ENCODE results near the gene HSPBAP1. TPM values are rescaled to one million over a fixed set of nuclear protein-coding genes. Genes with fewer than 3 reads are reported as not detected.

Gene HSPBAP1
- total RNA-seq, 1 experiment from 2014 or later: 9.8 TPM

DNA sequence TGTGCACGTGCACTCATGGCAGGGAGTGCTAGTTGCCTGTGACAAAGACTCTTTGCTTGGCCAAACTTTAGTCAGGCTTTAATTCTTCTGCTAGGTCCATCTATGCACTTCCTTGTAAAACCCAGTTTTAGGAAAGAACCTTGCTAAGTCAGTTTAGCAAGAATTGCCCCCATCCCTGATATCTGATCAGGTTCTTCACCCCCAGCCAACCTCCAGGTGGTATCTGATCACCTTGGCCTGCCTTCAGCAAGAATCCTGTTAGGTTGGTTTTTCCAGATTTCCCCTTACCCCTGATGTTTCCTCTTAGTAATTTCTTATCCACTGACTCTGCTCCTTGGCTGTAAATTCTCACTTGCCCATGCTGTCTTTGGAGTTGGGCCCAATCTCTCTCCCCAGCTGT is 8.4 kb downstream of the HSPBAP1 start:
- TF ChIP-seq, protein P1, sequence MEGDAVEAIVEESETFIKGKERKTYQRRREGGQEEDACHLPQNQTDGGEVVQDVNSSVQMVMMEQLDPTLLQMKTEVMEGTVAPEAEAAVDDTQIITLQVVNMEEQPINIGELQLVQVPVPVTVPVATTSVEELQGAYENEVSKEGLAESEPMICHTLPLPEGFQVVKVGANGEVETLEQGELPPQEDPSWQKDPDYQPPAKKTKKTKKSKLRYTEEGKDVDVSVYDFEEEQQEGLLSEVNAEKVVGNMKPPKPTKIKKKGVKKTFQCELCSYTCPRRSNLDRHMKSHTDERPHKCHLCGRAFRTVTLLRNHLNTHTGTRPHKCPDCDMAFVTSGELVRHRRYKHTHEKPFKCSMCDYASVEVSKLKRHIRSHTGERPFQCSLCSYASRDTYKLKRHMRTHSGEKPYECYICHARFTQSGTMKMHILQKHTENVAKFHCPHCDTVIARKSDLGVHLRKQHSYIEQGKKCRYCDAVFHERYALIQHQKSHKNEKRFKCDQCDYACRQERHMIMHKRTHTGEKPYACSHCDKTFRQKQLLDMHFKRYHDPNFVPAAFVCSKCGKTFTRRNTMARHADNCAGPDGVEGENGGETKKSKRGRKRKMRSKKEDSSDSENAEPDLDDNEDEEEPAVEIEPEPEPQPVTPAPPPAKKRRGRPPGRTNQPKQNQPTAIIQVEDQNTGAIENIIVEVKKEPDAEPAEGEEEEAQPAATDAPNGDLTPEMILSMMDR (conservative IDR thresholded peaks at IDR 0.05): no peak
- Histone ChIP-seq H3K23ac (ENCODE audit: insufficient read length, low read depth, low read length) (no peak overlapping the region), H3K4me2 (ENCODE audit: insufficient read depth, insufficient read length, low read length) (no peak overlapping the region), H3K23me2 (ENCODE audit: insufficient read length, low read depth, low read length, poor library complexity, severe bottlenecking) (no peaks in the 10 kb centered on the region), H4K20me1 (ENCODE audit: control insufficient read depth, insufficient read depth, insufficient read length) (no peaks in the 10 kb centered on the region), H2BK12ac (ENCODE audit: insufficient read length, low read depth, low read length) (no peak overlapping the region), H3K4ac (ENCODE audit: low read depth, low read length) (no peak overlapping the region), H2BK15ac (ENCODE audit: low read depth, low read length) (no peak overlapping the region), H2AK5ac (ENCODE audit: insufficient read length, low read length) (no peak overlapping the region), H3K79me2 (ENCODE audit: insufficient read depth, low read length) (no peaks in the 10 kb centered on the region), H2BK5ac (ENCODE audit: insufficient read length, low read length) (no peak overlapping the region), H4K91ac (ENCODE audit: insufficient read length, low read depth, low read length) (no peak overlapping the region), H3K9ac (ENCODE audit: extremely low read depth, insufficient read length, low read length) (no peak overlapping the region), H3K27ac (ENCODE audit: insufficient read length, low read depth, low read length) (no peak overlapping the region), H3K18ac (ENCODE audit: insufficient read length, low read depth, low read length) (no peak overlapping the region), H3K56ac (ENCODE audit: insufficient read length, low read depth, low read length) (no peak overlapping the region), H3K14ac (ENCODE audit: insufficient read depth, low read length) (no peak overlapping the region), H3K27me3 (ENCODE audit: insufficient read depth, low read length) (no peaks in the 10 kb centered on the region), H2BK20ac (ENCODE audit: low read depth, low read length, poor library complexity, severe bottlenecking) (no peak overlapping the region), H2AFZ (ENCODE audit: low read length) (no peak overlapping the region), H4K8ac (replicated peaks; ENCODE audit: insufficient read length, low read depth, low read length) (no peak overlapping the region), H3T11ph (ENCODE audit: low read length) (no peak overlapping the region), H2BK120ac (ENCODE audit: low read depth, low read length, poor library complexity, severe bottlenecking) (no peak overlapping the region), H3K9me3 (ENCODE audit: control insufficient read depth, low read depth, low read length) (no peaks in the 10 kb centered on the region), H3K4me1 (ENCODE audit: insufficient read depth, low read length) (no peaks in the 10 kb centered on the region), H3K79me1 (ENCODE audit: insufficient read depth, low read depth, low read length, poor library complexity, severe bottlenecking) (no peaks in the 10 kb centered on the region), H4K5ac (ENCODE audit: insufficient read length, low read depth, low read length) (no peak overlapping the region)
- no peaks in the 10 kb centered on the region for H3K27me3 Mint-ChIP-seq (ENCODE audit: low read depth)
- DNase-seq: no peak
- WGBS (ENCODE audit: extremely low coverage, insufficient read length, low lambda C conversion rate): no CpG with 5 or more reads among the region's 1 CpG
- H3K9me3 Mint-ChIP-seq: peaks cover 7 to 8% of the 10 kb centered on the region in 2 experiments
- H3K4me3 Mint-ChIP-seq: no peak overlapping the region
- 0 out of 4 replicates have a peak, but pooled peaks cover 0 to 2% of the 10 kb centered on the region in 2 experiments for H3K4me1 Mint-ChIP-seq
- H3K36me3 Mint-ChIP-seq (ENCODE audit: insufficient read depth in 1 of 3, low read depth in 3 of 3): peaks cover 10 to 18% (median 10%) of the 10 kb centered on the region in 3 experiments
- no peak overlapping the region for H3K27ac Mint-ChIP-seq

Data from H9 (cell line).